ENCODE results near the gene IL1RAPL2.

DNA sequence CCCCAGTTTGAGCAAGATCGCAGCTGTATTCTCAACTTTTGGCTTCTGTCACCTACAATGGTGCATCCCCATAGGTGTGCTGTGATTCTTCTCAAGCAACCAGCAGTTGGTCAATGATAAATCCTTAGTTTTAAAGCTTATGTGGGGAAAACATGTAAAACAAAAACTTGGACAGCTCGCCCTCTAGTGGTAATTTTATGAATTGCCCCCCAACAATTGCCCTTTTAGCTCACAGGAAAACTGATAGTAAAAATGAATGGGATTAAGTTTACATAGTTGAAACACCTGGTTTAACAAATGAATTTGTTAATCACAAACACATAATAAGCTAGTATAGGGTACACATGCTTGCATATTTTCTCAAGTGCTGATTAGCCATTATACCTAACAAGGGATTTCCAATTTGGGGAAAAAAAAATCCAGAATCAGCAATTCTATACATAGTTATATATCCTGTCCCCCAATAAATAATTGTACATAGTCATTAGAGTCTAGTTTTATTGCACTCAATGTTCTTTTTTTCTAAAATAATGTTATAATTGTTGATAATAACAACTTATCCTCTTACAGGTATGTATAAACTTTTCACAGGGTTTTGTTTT lies 624.4 kb downstream of the IL1RAPL2 start:
- TF ChIP-seq EZH2 (IDR thresholded peaks at IDR 0.05; ENCODE audit: borderline replicate concordance, low read depth, low read length, severe bottlenecking), result no peak
- no peak for TF ChIP-seq POLR2AphosphoS5 (IDR thresholded peaks at IDR 0.05; ENCODE audit: insufficient read depth, low read depth, low read length)
- TF ChIP-seq, protein P1, sequence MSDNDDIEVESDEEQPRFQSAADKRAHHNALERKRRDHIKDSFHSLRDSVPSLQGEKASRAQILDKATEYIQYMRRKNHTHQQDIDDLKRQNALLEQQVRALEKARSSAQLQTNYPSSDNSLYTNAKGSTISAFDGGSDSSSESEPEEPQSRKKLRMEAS (IDR thresholded peaks at IDR 0.05; ENCODE audit: insufficient read depth, insufficient read length), result no peak
- TF ChIP-seq JUN (IDR thresholded peaks at IDR 0.05; ENCODE audit: borderline replicate concordance, insufficient read depth, insufficient read length, low read depth), result no peak
